NCI-H2107 (cell line): ENCODE data around the gene POLR2E.

ENCODE experiments used
- DNase-seq: peaks from one replicate; lab custom pipeline; 2025; lab: John Stamatoyannopoulos, UW

The POLR2E gene

GRCh38 chr19:1080360-1081161 is 14.6 kb downstream of the POLR2E start:
- no peak for DNase-seq

GRCh38 chr19:1079566-1080111 is 15.5 kb downstream of the POLR2E start:
- no peak for DNase-seq

DNA sequence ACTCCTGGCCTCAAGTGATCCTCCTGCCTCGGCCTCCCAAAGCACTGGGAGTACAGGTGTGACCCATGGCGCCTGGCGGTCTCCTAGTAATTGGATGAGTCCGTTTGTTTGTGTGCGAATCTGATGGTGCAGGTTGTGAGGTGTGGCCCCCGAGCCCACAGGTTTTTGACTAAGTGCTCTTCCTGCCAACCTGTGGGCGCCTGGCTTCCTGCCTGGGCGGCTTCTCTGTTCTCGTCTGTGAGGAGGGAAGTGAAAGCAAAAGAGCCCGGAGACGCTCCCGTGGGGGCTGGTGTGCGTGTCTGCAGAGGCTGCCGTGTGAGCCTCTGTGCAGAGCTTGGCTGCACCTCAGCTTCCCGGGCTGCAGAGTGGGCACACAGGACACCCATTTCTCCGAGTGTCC is 18.2 kb downstream of the POLR2E start:
- no peak for DNase-seq

DNA sequence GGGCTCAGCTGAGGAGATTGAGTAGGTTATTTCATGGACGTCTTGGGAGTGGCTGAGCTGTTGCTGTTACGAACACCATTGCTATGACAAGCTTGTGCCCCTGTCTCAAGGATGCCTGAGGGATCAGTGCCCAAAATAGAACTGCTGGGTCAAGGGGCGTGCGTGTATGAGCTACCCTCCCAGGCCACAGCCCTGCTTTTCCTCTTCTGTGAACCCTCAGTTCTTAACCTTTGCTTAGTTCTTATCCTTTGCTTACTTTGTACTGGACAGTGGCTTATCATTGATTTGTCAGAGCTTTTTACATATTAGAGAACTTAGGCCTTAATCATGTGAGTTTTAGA is 19.2 kb downstream of the POLR2E start:
- no peak for DNase-seq

GRCh38 chr19:1074544-1075283 is 20.5 kb downstream of the POLR2E start:
- DNase-seq = peak; percentile 86

GRCh38 chr19:1073956-1074517 is 21.1 kb downstream of the POLR2E start:
- DNase-seq = no peak

- no peak for DNase-seq
Measured at GRCh38 chr19:1073063-1073955, 21.9 kb downstream of the POLR2E start.

GRCh38 chr19:1072371-1073015 is 22.7 kb downstream of the POLR2E start:
- DNase-seq = no peak

DNA sequence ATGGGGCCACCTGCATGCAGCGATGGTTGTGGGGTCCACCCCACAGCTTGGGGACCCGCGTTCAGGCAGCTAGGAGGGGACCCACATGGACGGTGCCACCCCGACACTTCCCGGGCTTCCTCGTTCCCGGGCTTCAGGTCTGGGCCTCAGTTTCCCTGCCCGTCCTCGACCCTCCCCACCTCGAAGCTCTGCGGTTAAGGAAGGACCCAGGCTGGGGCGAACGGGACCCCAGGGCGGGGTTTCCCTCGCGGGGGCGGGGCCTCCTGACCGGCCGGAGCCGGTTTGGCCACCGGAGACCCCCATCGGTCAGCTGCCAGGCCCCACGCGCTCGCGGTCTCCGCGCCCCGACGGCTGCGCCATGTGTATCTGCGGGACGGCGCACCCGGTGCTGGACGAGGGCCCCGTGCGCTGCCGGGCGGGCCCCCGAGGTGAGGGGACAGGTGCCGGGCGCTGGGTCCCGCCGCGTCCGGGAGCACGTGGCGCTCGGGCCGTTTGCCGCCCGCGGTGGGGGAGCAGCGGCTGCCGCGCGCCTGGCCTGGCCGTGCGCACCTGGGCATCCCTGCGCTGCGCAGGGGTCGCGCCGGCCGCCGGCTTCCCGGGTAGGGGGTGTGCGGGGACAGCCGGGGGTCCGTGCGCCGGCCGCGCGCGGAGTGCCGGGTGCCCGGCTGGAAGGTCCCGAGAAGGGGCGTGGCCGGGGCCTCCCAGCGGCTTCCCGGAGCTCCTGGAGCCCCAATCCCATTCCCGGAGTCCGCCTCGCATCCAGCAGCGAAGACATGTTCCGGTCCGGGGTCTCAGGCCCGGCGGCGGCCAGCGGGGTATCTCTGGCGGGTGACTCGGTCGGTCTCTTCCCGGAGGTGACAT is 24.0 kb downstream of the POLR2E start:
- no peak for DNase-seq

GRCh38 chr19:1070576-1070930 is 24.6 kb downstream of the POLR2E start:
- DNase-seq = no peak

DNA sequence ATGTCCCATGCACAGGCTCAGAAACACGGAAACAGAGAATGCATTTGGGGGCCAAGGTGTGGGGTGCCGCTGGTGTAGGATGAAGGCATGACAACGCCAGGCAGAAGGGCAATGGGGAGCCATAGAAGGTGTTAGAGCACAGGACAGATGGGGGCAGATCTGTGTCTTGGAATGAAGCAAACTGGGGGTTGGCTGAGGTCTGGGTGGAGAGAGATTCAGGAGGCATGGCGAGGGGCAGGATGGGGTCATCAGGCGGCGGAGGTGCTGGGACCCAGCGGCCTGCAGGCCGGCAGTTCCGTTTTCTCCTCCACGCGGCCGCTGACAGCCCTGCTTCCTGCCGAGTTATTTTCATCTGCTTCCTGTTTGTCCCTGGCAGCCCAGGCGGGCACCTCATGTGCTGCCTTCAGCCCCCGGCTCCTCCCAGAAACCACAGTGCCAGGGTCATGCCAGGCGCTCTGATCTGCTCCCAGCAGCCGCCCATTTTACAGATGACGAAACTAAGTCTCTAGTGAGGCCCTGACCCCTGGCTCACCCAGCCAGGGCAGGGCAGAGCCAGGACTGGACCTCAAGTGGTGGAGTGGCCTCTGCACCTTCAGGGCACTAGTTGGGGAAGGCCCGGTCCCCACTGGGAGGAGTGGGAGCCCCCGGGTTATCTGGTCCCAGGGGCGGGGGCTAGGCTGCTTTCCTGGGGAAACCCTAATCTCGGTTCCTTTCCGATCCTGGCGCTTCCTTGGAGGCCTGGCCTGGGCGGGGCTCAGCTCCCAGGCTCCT is 26.0 kb downstream of the POLR2E start:
- DNase-seq = no peak

GRCh38 chr19:1068009-1069001 is 26.9 kb downstream of the POLR2E start:
- DNase-seq = no peak

DNA sequence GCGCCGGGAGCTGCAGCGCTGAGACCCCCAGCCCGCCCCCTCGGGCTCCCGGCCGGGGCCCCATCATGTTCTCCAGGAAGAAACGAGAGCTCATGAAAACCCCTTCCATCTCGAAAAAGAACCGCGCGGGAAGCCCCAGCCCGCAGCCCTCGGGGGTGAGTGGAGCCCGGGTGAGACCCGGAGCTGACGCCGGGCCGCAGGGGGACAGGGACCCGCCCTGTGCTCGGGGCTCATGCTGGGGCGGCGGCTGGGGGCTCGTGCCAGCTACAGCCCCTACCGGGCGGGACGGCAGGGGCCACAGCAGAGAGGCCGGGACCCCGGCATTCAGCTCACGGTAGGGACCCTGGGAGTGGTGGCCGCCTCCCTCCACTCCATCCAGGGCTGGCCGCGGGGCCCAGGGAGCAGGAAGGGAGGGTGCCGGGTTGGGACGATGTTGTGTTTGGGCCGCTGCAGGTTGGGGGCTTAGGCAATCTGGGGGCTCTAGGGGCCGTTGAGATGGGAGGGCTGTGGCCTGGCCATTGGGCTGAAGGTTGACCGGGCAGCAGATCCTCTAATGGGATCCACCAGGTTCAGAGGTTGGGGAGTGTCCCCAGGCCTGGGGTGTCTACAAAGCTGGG is 27.7 kb downstream of the POLR2E start:
- DNase-seq = no peak

DNA sequence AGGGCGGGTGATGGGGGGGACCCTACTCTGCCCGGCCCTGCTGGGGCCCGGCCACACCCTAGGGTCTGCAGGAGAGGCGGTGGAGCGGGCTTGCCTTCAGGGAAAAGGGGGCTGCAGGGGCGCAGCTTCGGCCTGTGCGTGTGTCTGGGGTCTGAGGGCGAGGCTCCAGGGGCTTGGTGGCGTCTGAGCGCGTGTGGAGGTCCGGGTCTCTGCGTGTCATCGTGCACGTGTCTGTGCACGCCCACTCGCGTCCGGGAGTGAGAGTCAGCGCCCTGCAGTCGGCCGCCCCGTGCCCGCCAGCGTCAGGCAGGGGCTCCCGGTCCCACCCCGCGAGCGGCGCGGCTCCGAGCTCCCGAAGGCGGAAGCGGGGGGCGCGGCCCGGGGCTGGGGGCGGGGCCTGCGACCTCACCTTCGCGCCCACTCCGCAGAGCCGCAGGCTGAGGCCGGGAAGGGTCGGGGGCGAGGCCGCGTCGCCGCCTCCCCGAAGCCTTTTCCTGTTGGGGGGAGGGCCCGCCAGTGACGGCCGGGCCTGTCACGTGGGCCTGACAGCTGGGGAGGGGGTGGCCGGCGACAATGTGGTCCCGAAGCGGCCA is 28.3 kb downstream of the POLR2E start, which contains the start of gene ARHGAP45:
TSS of gene ARHGAP45 (plus strand) at position 420 of the 593 bp plus-strand sequence. CDS start 239 bp downstream, outside the sequence.
- DNase-seq = no peak

- no peak for DNase-seq
Measured at GRCh38 chr19:1066251-1066747, 28.9 kb downstream of the POLR2E start.

GRCh38 chr19:1065606-1066109 is 29.5 kb downstream of the POLR2E start:
- no peak for DNase-seq
